GM20000 (cell line): Measurements from ENCODE around the gene SIPA1L3.
"Not testable (repeated sequence)": the region's sequence is repeated elsewhere in the genome, so short reads cannot be mapped to it uniquely, and the experiment has no call there.

Experiments
- DNase-seq: peaks from one replicate; pipeline ENCODE4 v3.0.0; 2012; ENCODE audit warnings: low spot score
- CTCF ChIP-seq: IDR thresholded peaks from 2 replicates; pipeline ENCODE4 v1.5.1; 2012; ENCODE audit warnings: mild to moderate bottlenecking, control low read depth; ENCODE audit errors: extremely low read depth, missing control alignments

SIPA1L3 gene

GRCh38 chr19:38228491-38229439 lies 321.8 kb downstream of the SIPA1L3 start:
- DNase-seq, result no peak

GRCh38 chr19:38229585-38230073 lies 322.6 kb downstream of the SIPA1L3 start:
- no peak for TF ChIP-seq CTCF
- DNase-seq, result peak; percentile 91

More at GRCh38 chr19:38228491-38229439, 321.8 kb downstream of the SIPA1L3 start:
- TF ChIP-seq CTCF, result no peak

DNA sequence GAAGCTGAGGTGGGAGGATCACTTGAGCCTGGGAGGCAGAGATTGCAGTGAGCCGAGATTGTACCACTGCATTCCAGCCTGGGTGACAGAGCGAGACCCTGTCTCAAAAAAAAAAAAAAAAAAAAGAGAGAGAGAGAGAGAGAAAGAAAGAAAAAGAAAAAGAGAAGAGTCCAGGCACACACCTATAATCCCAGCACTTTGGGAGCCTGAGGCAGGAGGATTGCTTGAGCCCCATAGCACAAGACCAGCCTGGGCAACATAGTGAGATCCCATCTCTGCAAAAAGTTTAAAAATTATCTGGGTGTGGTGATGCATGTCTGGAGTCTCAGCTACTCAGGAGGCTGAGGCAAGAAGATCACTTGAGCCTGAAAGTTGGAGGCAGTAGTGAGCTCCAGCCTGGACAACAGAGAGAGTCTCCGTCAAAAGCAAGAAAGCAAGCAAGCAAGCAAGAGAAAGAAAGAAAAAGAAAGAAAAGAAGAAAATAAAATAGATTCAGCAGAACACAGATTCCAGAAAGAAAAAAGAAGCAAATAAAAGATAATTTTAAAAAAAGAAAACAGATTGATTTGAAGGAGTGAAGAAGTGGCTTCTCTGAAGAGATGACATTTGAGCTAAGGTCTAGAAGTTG lies 323.6 kb downstream of the SIPA1L3 start:
- DNase-seq, result not testable (repeated sequence)

DNA sequence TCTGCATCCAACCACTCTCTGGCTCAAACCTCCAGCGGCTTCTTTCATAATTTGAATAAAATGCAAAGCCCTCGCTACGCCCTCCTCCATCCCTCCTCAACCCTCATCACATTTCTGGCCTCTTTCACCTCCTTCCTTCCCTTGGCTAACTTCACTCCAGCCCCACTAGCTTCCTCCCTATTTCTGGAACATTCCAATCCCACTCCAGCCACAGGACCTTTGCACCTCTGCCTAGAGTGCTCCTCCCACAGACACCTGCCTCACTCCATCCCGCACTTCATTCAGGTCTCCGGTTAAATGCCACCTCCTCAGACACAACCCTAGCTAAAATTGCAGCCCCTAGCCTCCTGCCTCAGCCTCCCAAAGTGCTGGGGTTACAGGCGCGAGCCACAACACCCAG lies 324.9 kb downstream of the SIPA1L3 start:
- DNase-seq, result no peak
- TF ChIP-seq CTCF, result no peak

- peak; percentile 77 for TF ChIP-seq CTCF
These were observed 326.8 kb downstream of the SIPA1L3 start for GRCh38 chr19:38233740-38234251.

DNA sequence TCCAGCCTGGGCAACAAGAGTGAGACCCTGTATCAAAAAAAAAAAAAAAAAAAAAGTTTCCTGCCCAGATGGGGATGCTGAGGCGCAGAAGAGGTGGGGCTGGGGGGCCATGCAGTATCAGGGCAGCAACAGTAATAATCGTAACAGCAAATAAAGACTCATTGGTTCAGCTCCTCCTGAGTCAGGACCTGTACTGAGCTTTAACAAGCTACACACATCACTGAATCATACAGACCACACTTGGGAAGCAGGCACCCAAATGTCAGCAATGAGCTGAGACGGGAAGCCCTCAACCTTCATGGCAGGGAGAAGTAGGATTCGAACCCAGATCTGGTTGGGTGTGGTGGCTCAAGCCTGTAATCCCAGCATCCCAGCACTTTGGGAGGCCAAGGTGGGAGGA lies 327.6 kb downstream of the SIPA1L3 start:
- DNase-seq, result peak; percentile 4
- no peak for TF ChIP-seq CTCF

More at GRCh38 chr19:38233740-38234251, 326.8 kb downstream of the SIPA1L3 start:
- DNase-seq, result peak; percentile 87

GRCh38 chr19:38239816-38240215 lies 332.8 kb downstream of the SIPA1L3 start:
- no peak for TF ChIP-seq CTCF
- DNase-seq, result no peak
